PC-3 (cell line): ENCODE results near the gene NAIF1. TPM values are rescaled to one million over a fixed set of nuclear protein-coding genes. Genes with fewer than 3 reads are reported as not detected.

Source experiments
- ATAC-seq: fragments of 200-7000 bp; cut with Tn5 transposase; 2 replicates; pipeline ENCODE4 v1.9.1; 2020; ENCODE audit warnings: mild to moderate bottlenecking, moderate library complexity
- BruUV-seq: library from RNA; stranded (reverse); fragments of 400-500 nt; replicated peaks from 2 replicates; lab custom pipeline; 2021; lab: Mats Ljungman, UMichigan
- CTCF ChIA-PET: fragments of 300-600 bp; sonication (Branson Sonifier 250); formaldehyde crosslinking; loops from one replicate; lab custom pipeline; 2022; ENCODE audit warnings: antibody characterized with exemption; lab: Charles Lee
- POLR2A ChIA-PET: fragments of 300-600 bp; sonication (Branson Sonifier 250); formaldehyde crosslinking; loops from one replicate; lab custom pipeline; 2022; ENCODE audit warnings: antibody characterized with exemption; ENCODE audit not compliant: unreplicated experiment; lab: Charles Lee
- DNase-seq: peaks from one replicate; pipeline ENCODE4 v3.0.0-alpha.2; 2015
- H2AFZ ChIP-seq: fragments of 300-600 bp; sonication (generic); 2 replicates; pipeline ENCODE4 v1.6.0; 2016; ENCODE audit warnings: antibody characterized with exemption, low read length
- H3F3A ChIP-seq: fragments of 300-600 bp; sonication (generic); one replicate; pipeline ENCODE4 v1.6.0; 2017; ENCODE audit warnings: antibody characterized with exemption, low read length, control low read depth, mild to moderate bottlenecking; ENCODE audit not compliant: unreplicated experiment
- H3K27ac ChIP-seq: fragments of 300-600 bp; sonication (generic); 2 replicates; pipeline ENCODE4 v1.5.1; 2016; ENCODE audit warnings: mild to moderate bottlenecking, low read length
- H3K27me3 ChIP-seq: fragments of 300-600 bp; sonication (generic); 2 replicates; pipeline ENCODE4 v1.6.1; 2016; ENCODE audit warnings: low read length, mixed read lengths
- H3K36me3 ChIP-seq: fragments of 300-600 bp; sonication (generic); 2 replicates; pipeline ENCODE4 v1.6.1; 2016; ENCODE audit warnings: low read depth, mixed run types, low read length, mixed read lengths
- H3K4me1 ChIP-seq: fragments of 300-600 bp; sonication (generic); 2 replicates; pipeline ENCODE4 v1.5.1; 2016; ENCODE audit warnings: low read length; ENCODE audit not compliant: insufficient read depth
- H3K4me2 ChIP-seq: fragments of 300-600 bp; sonication (generic); 2 replicates; pipeline ENCODE4 v1.6.0; 2016; ENCODE audit warnings: low read length
- H3K4me3 ChIP-seq: fragments of 300-600 bp; sonication (generic); 2 replicates; pipeline ENCODE4 v1.5.1; 2016; ENCODE audit warnings: mild to moderate bottlenecking, low read length, mixed read lengths
- H3K79me2 ChIP-seq: fragments of 300-600 bp; sonication (generic); 2 replicates; pipeline ENCODE4 v1.6.1; 2017; ENCODE audit warnings: low read length, mixed read lengths
- H3K9ac ChIP-seq: fragments of 300-600 bp; sonication (generic); 2 replicates; pipeline ENCODE4 v1.6.0; 2016; ENCODE audit warnings: mild to moderate bottlenecking, low read length
- H3K9me2 ChIP-seq: fragments of 300-600 bp; sonication (generic); replicated peaks from 2 replicates; pipeline ENCODE4 v1.6.1; 2016; ENCODE audit warnings: mixed run types, low read length, mixed read lengths
- H3K9me3 ChIP-seq: fragments of 300-600 bp; sonication (generic); 2 replicates; pipeline ENCODE4 v1.6.1; 2016; ENCODE audit warnings: low read length, mixed read lengths
- H4K20me1 ChIP-seq: fragments of 300-600 bp; sonication (generic); 2 replicates; pipeline ENCODE4 v1.6.1; 2016; ENCODE audit warnings: low read length, mixed read lengths
- EZH2 ChIP-seq: fragments of 300-600 bp; sonication (generic); IDR thresholded peaks from one replicate; pipeline ENCODE4 v1.6.1; 2017; ENCODE audit warnings: antibody characterized with exemption, mild to moderate bottlenecking, low read length; ENCODE audit not compliant: unreplicated experiment
- EZH2phosphoT487 ChIP-seq: fragments of 300-600 bp; sonication (generic); IDR thresholded peaks from 2 replicates; pipeline ENCODE4 v1.6.1; 2018; ENCODE audit warnings: mild to moderate bottlenecking, antibody characterized with exemption, low read length, borderline replicate concordance
- intact Hi-C: fragments of 100-400 bp; cut with micrococcal nuclease; formaldehyde crosslinking; loops from 2 replicates; pipeline ENCODE4 v1.9.0; 2023
- total RNA-seq: library from RNA; depleted of rRNA; stranded (reverse); fragments of >200 nt; gene quantifications from 2 replicates; pipeline ENCODE4 v1.2.3, GENCODE V29; 2014
- TF ChIP-seq, protein P1 (sequence below): fragments of 300-600 bp; sonication (generic); conservative IDR thresholded peaks from 2 replicates; pipeline ENCODE4 v1.5.1; 2017; ENCODE audit warnings: antibody characterized with exemption, low read depth, mild to moderate bottlenecking, low read length

NAIF1 gene
- total RNA-seq, 1 experiment from 2014 or later = 8.4 TPM

GRCh38 chr9:128080206-128080605, 13.1 kb upstream of the NAIF1 start:
- CTCF ChIA-PET = interaction anchor here (0.7 kb wide), 1 partner anchor 36 kb away, joined by 3 read pairs; no protein-coding TSS in a partner anchor
- Histone ChIP-seq H3K79me2 (peaks cover 43% of the 10 kb centered on the region), H3K9me3 (no peaks in the 10 kb centered on the region), H3K36me3 (no peaks in the 10 kb centered on the region), H4K20me1 (no peaks in the 10 kb centered on the region), H3K4me2 (no peak overlapping the region), H3K9ac (no peak overlapping the region), H3K27me3 (no peaks in the 10 kb centered on the region), H3K4me1 (peaks cover 29% of the 10 kb centered on the region), H2AFZ (no peak overlapping the region), H3K27ac (no peak overlapping the region), H3K4me3 (no peak overlapping the region), H3F3A (no peaks in the 10 kb centered on the region), H3K9me2 (no peaks in the 10 kb centered on the region)
- BruUV-seq = no TSS peak
- DNase-seq = no peak
- intact Hi-C loops = loop anchor here (5.0 kb wide), 1 partner anchor 43 kb away; no protein-coding TSS in a partner anchor
- TF ChIP-seq EZH2 (no peak), EZH2phosphoT487 (no peak)
- TF ChIP-seq, protein P1, sequence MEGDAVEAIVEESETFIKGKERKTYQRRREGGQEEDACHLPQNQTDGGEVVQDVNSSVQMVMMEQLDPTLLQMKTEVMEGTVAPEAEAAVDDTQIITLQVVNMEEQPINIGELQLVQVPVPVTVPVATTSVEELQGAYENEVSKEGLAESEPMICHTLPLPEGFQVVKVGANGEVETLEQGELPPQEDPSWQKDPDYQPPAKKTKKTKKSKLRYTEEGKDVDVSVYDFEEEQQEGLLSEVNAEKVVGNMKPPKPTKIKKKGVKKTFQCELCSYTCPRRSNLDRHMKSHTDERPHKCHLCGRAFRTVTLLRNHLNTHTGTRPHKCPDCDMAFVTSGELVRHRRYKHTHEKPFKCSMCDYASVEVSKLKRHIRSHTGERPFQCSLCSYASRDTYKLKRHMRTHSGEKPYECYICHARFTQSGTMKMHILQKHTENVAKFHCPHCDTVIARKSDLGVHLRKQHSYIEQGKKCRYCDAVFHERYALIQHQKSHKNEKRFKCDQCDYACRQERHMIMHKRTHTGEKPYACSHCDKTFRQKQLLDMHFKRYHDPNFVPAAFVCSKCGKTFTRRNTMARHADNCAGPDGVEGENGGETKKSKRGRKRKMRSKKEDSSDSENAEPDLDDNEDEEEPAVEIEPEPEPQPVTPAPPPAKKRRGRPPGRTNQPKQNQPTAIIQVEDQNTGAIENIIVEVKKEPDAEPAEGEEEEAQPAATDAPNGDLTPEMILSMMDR = no peak
- POLR2A ChIA-PET = no interaction called here
- ATAC-seq = no peak

DNA sequence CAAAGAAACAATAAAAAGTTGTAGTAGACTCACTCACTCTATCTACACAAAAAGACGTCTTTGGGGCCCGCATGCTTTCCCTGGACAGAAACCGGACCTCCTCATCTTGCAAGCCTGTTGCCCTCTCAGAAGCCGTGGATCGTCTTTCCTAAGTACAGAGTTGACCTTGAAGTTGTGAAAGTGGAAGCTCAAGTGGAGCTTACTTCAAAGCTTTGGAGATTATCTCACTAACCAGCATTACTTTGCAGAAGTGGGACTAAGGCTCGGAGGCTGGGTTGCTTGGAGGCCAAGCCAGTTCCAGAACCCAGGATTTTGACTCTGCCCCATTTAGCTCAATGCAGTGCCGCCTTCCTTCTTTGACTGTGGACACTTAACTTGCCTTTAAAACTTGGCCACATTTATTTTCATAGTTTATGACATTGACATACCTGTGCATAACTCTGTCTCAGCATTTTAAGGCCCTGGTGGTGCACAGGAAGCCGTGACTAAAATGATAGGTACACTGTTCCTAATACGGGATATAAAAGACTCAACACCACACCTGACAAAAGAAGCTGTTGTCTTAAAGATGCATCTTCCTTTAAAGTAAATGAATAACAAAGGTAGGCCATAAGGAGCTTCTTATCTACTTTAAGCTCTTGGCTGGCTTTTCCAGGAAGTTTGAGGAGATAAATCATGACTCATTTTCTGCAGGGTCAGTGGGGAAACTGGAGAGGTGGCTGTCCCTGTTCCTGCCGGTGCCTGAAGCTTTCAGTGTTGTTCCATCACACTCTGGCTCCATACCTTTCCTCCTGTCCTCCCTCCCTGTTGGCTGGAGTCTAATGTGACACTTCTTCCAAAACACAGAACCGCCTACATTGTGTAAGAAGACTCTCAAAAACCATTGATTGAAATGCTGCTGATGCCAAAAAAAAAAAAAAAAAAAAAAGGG, 11.6 kb upstream of the NAIF1 start:
- Histone ChIP-seq H3K4me3 (no peak overlapping the region), H4K20me1 (no peaks in the 10 kb centered on the region), H3F3A (no peaks in the 10 kb centered on the region), H3K27ac (peak overlapping the region; percentile 32), H3K36me3 (no peaks in the 10 kb centered on the region), H3K27me3 (no peaks in the 10 kb centered on the region), H3K9me2 (no peaks in the 10 kb centered on the region), H3K79me2 (peaks cover 51% of the 10 kb centered on the region), H3K4me1 (peaks cover 29% of the 10 kb centered on the region), H3K9me3 (no peaks in the 10 kb centered on the region), H3K9ac (no peak overlapping the region), H3K4me2 (peak overlapping the region; percentile 48), H2AFZ (no peak overlapping the region)
- ATAC-seq = peak; percentile 80
- ChIA-PET POLR2A (interaction anchor here (0.8 kb wide), 1 partner anchor 11 kb away, joined by 4 read pairs; the partner anchor contains the start of gene NAIF1), CTCF (interaction anchor here (0.6 kb wide), 2 partner anchors 15 to 39 kb away, joined by 3 to 7 read pairs; no protein-coding TSS in a partner anchor)
- peak; percentile 73 for DNase-seq
- intact Hi-C loops = no loop called here
- TF ChIP-seq, protein P1 = no peak
- TF ChIP-seq EZH2 = no peak
- no peak for TF ChIP-seq EZH2phosphoT487
- BruUV-seq = no TSS peak
